ES-I3 (cell line): ENCODE measurements around the gene RASGRF1.

ENCODE experiments used
- H3K36me3 ChIP-seq: 2 replicates; pipeline ENCODE4 v1.6.1; 2013; ENCODE audit warnings: mild to moderate bottlenecking, low read length, control low read depth, moderate library complexity; ENCODE audit not compliant: insufficient read depth
- H3K4me1 ChIP-seq: 2 replicates; pipeline ENCODE4 v1.6.1; 2013; ENCODE audit warnings: mild to moderate bottlenecking, control low read depth, low read length; ENCODE audit not compliant: insufficient read depth
- H3K9ac ChIP-seq: 2 replicates; pipeline ENCODE4 v1.6.1; 2013; ENCODE audit warnings: low read depth, mild to moderate bottlenecking, low read length, moderate library complexity
- H3K9me3 ChIP-seq: 2 replicates; pipeline ENCODE4 v1.6.1; 2013; ENCODE audit warnings: mild to moderate bottlenecking, low read length, moderate library complexity; ENCODE audit not compliant: control insufficient read depth, insufficient read depth

The RASGRF1 gene

DNA sequence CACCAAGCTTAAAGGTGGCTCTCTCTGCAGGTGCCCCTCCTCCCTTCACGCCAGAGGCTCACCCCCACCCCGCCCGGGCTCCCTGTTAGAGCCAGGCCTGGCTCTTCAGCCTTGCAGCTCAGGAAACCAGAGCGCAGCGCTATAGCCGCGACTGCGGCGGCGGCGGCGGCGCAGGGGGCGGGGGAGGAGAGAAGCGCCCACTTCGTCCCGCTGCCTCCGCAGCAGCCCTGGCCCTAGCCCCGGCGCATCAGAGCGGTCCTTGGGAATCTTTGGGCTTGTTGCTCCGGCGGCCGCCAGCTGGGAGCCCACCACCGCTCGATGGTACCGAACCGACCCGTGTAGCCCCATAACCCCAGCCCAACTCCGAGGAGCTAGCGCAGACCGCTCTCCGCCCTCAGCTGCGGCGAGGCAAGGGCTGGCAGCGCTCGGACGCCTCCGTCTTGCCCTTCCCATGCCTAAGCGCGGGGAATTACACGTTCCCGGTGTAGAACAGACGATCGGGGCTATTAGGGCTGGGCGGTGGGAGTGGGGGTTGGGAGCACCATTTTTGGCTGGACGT lies 1.2 kb downstream of the RASGRF1 start:
- Histone ChIP-seq H3K4me1 (no peaks in the 10 kb centered on the region), H3K9ac (peak overlapping the region; percentile 60; the same call in 1 of the 2 replicates), H3K9me3 (no peaks in the 10 kb centered on the region), H3K36me3 (no peaks in the 10 kb centered on the region)

- no peak overlapping the region; the same call in 1 of the 2 replicates for H3K9ac ChIP-seq
- H3K9me3 ChIP-seq, result no peaks in the 10 kb centered on the region
- no peaks in the 10 kb centered on the region for H3K4me1 ChIP-seq
- no peaks in the 10 kb centered on the region for H3K36me3 ChIP-seq
Measured at GRCh38 chr15:79088426-79089205, 2.0 kb downstream of the RASGRF1 start.

GRCh38 chr15:79086814-79087213 lies 3.8 kb downstream of the RASGRF1 start:
- no peaks in the 10 kb centered on the region for H3K4me1 ChIP-seq
- H3K9me3 ChIP-seq, result no peaks in the 10 kb centered on the region
- no peaks in the 10 kb centered on the region for H3K36me3 ChIP-seq
- no peak overlapping the region for H3K9ac ChIP-seq

DNA sequence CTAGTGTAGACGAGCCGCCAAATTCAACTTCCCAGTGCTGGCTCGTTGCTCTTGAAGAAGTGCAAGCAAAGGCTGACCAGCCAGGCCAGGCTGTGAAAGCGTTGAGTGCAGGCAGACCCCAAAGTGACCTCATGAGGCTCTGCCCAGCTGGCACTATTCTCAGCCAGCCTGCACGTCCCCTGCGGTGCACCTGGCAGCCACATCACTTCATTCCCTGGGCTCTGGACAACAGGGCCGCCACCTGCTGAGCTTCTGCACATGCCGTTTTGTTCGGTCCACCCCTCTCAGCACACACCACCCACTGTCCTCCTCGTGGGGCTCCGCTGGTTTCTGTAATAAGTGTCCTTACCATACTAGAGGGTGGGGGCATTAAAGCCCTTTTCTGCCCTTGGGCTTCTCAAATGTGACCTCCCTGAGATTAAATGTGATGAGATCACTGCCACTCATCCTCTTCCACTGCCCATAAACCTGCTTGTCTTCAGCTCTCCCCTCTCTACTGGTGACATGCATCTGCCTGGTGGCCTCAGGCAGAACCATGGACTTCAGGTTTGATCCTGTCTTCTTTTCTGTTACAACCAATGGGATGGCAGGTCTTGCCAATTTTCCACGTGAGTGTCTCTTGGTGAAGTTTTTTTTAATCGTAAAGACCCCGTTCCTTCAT lies 6.1 kb downstream of the RASGRF1 start:
- no peaks in the 10 kb centered on the region for H3K36me3 ChIP-seq
- no peaks in the 10 kb centered on the region for H3K9me3 ChIP-seq
- H3K4me1 ChIP-seq, result no peaks in the 10 kb centered on the region
- no peak overlapping the region for H3K9ac ChIP-seq

GRCh38 chr15:79083154-79083553 lies 7.4 kb downstream of the RASGRF1 start:
- Histone ChIP-seq H3K9me3 (no peaks in the 10 kb centered on the region), H3K9ac (no peak overlapping the region), H3K36me3 (no peaks in the 10 kb centered on the region), H3K4me1 (no peaks in the 10 kb centered on the region)

GRCh38 chr15:79082363-79083070 lies 8.1 kb downstream of the RASGRF1 start:
- Histone ChIP-seq H3K9me3 (no peaks in the 10 kb centered on the region), H3K36me3 (no peaks in the 10 kb centered on the region), H3K4me1 (no peaks in the 10 kb centered on the region), H3K9ac (no peak overlapping the region)

DNA sequence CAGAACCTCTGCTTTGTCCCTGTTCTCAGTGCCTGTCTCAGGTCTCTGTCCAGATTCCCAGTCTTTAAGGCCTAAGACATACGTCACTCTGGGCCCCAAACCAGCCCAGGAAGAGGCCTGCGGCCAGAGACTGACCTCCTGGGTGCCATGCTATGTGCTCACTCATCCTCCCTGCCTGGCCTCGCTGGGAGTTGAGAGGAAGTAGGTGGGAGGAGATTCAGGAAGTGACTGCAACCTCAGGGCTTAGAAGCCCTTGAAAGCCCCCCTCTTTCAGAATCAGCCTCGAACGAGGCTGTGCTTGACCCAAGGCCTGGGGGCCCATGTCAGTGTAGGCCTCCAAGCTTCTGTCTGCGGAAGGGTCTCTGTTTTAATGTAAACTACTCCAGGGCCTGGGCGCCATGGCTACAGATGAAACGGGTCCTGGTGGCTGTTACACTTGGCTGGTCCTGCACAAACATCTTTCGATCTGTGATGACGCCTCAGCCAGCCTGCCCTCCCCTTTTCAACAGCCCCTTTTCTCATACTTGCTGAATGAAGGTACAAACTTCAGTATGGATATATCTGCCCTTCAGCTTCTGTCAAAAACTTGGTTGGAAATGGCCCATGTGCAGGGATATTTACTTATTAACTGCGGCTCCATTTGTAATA lies 11.7 kb downstream of the RASGRF1 start:
- Histone ChIP-seq H3K9ac (no peak overlapping the region), H3K36me3 (no peaks in the 10 kb centered on the region), H3K9me3 (no peaks in the 10 kb centered on the region), H3K4me1 (no peaks in the 10 kb centered on the region)

- Histone ChIP-seq H3K36me3 (no peaks in the 10 kb centered on the region), H3K9me3 (no peaks in the 10 kb centered on the region), H3K9ac (no peak overlapping the region), H3K4me1 (no peaks in the 10 kb centered on the region)
Measured at GRCh38 chr15:79078003-79078402, 12.6 kb downstream of the RASGRF1 start.

GRCh38 chr15:79076661-79077060 lies 13.9 kb downstream of the RASGRF1 start:
- Histone ChIP-seq H3K4me1 (no peaks in the 10 kb centered on the region), H3K9ac (no peak overlapping the region), H3K9me3 (no peaks in the 10 kb centered on the region), H3K36me3 (no peaks in the 10 kb centered on the region)

GRCh38 chr15:79075256-79075655 lies 15.3 kb downstream of the RASGRF1 start:
- Histone ChIP-seq H3K9me3 (no peaks in the 10 kb centered on the region), H3K9ac (no peak overlapping the region), H3K36me3 (no peaks in the 10 kb centered on the region), H3K4me1 (no peaks in the 10 kb centered on the region)

DNA sequence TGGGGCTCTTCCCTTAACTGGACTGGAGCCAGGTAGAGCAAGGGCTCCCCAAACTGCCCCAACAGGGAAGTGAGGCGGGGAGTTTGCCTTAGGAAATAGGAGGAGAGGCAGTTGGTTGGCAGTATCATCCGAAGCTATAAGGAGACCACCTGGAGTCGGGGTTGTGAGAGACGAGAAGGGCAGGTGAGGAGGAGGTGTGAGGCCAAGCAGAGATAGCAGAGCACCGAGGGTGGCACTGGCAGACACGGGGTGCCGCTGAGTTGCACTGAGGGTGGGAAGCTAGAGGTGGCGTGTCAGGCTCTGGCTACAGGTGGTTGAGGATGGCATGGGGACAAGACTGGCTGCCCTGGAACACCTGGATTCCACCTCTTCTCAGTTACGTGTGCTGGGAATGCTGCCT lies 17.2 kb downstream of the RASGRF1 start:
- H3K36me3 ChIP-seq, result no peaks in the 10 kb centered on the region
- H3K4me1 ChIP-seq, result no peaks in the 10 kb centered on the region
- no peaks in the 10 kb centered on the region for H3K9me3 ChIP-seq
- no peak overlapping the region for H3K9ac ChIP-seq

DNA sequence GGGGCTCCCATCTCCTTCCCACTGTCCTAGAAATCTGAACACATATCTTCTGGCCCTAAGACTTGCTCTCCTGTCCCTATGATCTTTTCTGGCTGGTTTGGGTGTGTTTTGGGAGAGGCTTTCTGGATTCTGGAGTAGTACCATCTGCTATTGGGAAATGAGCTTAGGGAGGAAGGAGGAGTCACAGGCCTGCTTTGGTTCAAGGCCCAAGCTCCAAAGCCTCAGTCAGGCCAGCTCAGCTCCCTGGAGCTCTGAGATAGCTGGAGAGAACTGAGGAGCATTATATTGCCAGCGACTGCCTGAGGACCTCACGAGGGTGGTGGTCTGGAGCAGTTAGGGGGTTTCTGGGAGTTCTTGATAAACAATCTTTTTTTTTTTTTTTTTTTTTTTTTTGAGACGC lies 18.7 kb downstream of the RASGRF1 start:
- H3K4me1 ChIP-seq, result no peaks in the 10 kb centered on the region
- no peaks in the 10 kb centered on the region for H3K9me3 ChIP-seq
- no peak overlapping the region for H3K9ac ChIP-seq
- H3K36me3 ChIP-seq, result no peaks in the 10 kb centered on the region

- Histone ChIP-seq H3K9me3 (no peaks in the 10 kb centered on the region), H3K36me3 (no peaks in the 10 kb centered on the region), H3K4me1 (no peaks in the 10 kb centered on the region), H3K9ac (no peak overlapping the region)
Measured at GRCh38 chr15:79068790-79069189, 21.8 kb downstream of the RASGRF1 start.

- Histone ChIP-seq H3K36me3 (no peaks in the 10 kb centered on the region), H3K4me1 (no peaks in the 10 kb centered on the region), H3K9me3 (no peaks in the 10 kb centered on the region), H3K9ac (no peak overlapping the region)
Measured at GRCh38 chr15:79067969-79068368, 22.6 kb downstream of the RASGRF1 start.
